GM12892 (cell line): ENCODE results near the gene SNRPB2.

ENCODE experiments used
- DNase-seq: peaks from one replicate; pipeline ENCODE4 v3.0.0; 2011; ENCODE audit not compliant: insufficient read length
- FAIRE-seq: peaks from 2 replicates; lab custom pipeline; 2011; peaks lifted over from hg19 to GRCh38; lab: Jason Lieb, UNC
- POLR2A ChIP-seq: IDR thresholded peaks from 2 replicates; pipeline ENCODE4 v1.6.1; 2011; ENCODE audit warnings: low read depth, low read length, control low read depth
- POLR2AphosphoS5 ChIP-seq: IDR thresholded peaks from 2 replicates; pipeline ENCODE4 v1.6.1; 2011; ENCODE audit warnings: low read depth, low read length, control low read depth
- TAF1 ChIP-seq: IDR thresholded peaks from 2 replicates; pipeline ENCODE4 v1.6.1; 2011; ENCODE audit warnings: low read depth, mild to moderate bottlenecking, control low read depth, low read length, borderline replicate concordance

The SNRPB2 gene

GRCh38 chr20:16707674-16708073, 22.2 kb upstream of the SNRPB2 start:
- DNase-seq (no peak), FAIRE-seq (no peak)
- TF ChIP-seq POLR2AphosphoS5 (no peak), TAF1 (no peak), POLR2A (no peak)

DNA sequence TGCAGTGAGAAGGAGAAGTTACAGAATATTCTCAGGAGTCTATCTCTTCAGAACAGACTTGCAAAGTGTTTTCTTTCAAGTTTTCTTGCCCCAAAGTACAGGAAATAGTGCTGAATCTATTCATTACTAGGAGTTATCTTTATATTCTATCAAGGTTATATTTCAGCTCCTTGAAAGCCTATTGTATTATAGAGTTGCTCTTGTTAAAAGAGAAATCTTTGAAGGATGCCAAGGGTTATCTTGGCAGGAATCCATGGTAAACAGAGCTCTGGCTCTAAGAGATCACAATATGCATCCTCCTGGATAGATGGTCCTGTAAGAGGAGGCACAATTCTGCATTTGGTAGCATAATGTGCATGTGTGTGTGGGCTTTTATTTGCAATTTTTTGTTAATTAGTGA, 21.2 kb upstream of the SNRPB2 start:
- FAIRE-seq = no peak
- TF ChIP-seq TAF1 = no peak
- no peak for TF ChIP-seq POLR2A
- no peak for TF ChIP-seq POLR2AphosphoS5
- no peak for DNase-seq

GRCh38 chr20:16709017-16709416, 20.8 kb upstream of the SNRPB2 start:
- DNase-seq (peak; percentile 6), FAIRE-seq (no peak)
- TF ChIP-seq POLR2A (no peak), POLR2AphosphoS5 (no peak), TAF1 (no peak)

DNA sequence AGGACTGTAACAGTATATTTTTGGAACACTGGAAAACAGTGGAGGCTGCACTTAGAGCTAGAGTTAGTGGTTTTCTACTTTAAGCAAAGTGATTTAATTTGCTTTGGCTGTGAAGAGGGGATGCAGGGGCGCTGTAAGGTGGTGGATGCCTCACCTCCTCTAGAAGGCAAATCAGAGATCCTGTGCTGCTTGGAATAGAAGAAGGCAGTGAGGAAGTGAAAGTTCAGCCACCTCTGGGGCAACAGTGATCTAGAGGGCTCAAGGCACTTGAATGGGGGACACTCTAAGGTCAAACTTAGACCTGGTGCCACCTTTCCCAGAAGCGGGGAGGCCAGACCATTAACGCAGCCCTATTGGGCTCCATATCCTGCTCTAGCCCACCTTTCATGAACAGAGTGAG, 19.0 kb upstream of the SNRPB2 start:
- DNase-seq = no peak
- TF ChIP-seq TAF1 (no peak), POLR2A (no peak), POLR2AphosphoS5 (no peak)
- FAIRE-seq = no peak

DNA sequence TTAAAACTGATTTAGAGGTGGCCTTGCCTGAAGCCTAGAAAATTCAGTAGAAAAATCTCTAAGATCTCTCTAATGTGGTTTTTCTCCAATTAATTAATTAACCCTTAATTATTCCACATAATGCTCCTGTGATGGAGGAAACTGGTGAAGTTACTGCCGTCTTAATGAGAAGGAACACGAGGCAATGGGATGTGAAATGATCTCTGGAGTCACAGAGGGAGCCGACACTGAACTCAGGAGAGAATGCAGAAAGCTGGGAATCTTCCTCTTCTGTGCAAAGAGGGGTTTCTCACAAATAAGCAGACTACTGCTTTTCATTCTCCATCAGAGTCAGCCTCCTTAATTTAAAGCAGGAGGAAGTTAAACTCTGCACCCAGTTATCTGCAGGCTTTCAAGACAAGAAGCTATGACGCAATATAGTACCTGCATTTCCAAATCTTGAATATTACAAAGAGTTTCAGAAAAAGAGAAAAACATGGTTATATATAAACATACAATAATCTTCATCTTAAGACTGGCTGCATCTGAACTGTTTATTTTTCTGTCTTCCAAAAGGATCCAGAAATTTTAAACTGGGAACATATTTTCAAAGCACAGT, 18.1 kb upstream of the SNRPB2 start:
- DNase-seq = no peak

DNA sequence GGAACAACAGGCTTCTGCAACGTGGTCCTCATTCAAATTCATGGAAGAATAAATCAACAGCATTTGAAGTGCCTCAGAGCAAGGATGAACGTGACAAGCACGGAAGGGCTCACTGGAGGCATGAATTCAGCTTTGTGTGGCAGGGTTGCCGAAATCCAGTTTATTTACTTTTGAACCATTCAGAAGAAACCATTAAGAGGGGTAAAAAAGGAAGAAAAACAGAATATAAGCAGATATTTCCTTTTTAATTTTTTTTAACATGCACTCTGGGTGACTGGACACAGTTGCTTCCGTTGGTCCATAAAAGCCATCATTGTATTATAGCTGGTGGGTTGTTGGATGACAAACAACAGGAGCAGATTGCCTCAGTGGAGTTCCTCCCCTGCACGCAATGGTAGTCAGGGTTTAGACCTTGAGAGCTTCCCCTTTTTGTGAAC, 17.3 kb upstream of the SNRPB2 start:
- TF ChIP-seq POLR2A = no peak
- no peak for TF ChIP-seq TAF1
- TF ChIP-seq POLR2AphosphoS5 = no peak
- DNase-seq (no peak), FAIRE-seq (no peak)

More for the DNA sequence above, 18.1 kb upstream of the SNRPB2 start:
- TF ChIP-seq POLR2AphosphoS5 (no peak), TAF1 (no peak), POLR2A (no peak)
- no peak for FAIRE-seq

- FAIRE-seq = no peak
- TF ChIP-seq POLR2AphosphoS5 (no peak), TAF1 (no peak), POLR2A (no peak)
- DNase-seq = no peak
Observed at GRCh38 chr20:16713066-16713465, 16.8 kb upstream of the SNRPB2 start.

DNA sequence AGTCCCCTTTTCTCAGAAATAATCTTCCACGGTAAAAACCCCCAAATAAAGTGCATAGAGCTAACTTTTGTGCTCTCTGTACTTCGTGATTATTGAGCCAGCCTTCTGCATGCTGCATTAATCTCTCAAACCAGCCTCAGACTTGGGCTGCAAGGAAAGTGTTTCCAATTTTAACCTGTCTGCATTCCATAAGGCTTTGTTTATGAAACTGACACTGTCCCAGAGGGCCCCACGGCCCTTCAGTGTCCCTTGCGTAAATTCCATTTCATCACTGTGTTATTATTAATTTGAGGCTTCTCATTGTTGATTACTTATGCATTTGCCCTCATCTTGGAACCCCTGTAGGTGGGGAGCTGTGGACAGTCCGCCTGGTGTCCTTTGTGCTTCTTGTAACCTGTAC, 15.6 kb upstream of the SNRPB2 start:
- no peak for TF ChIP-seq TAF1
- no peak for DNase-seq
- FAIRE-seq = no peak

GRCh38 chr20:16714751-16715150, 15.1 kb upstream of the SNRPB2 start:
- no peak for TF ChIP-seq POLR2AphosphoS5
- TF ChIP-seq POLR2A = no peak
- TF ChIP-seq TAF1 = no peak
- FAIRE-seq (no peak), DNase-seq (no peak)

GRCh38 chr20:16719421-16719820, 10.4 kb upstream of the SNRPB2 start:
- TF ChIP-seq POLR2AphosphoS5 (no peak), POLR2A (no peak), TAF1 (no peak)
- DNase-seq = no peak
- FAIRE-seq = no peak

DNA sequence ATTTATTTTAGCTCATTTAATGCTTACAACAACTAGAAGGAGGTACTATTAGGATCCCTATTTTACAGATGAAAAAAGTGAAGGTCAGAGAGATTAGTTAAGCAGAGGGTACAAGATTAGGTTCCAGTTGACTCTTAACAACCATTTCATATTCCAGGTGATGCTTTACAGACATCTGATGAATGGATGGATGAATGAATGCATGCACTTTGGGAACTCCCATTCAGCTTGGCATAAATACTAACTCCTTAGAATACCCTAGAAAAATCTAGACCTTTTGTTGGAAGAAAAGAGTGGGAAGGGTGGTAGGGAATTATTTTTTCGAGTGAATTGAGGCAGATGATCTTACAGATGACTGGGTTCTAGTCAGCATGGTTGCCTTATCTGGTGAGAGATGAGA, 746 bp upstream of the SNRPB2 start:
- no peak for FAIRE-seq
- no peak for DNase-seq
- TF ChIP-seq POLR2A (no peak), TAF1 (no peak)

- TF ChIP-seq TAF1 = no peak
- no peak for TF ChIP-seq POLR2AphosphoS5
- no peak for TF ChIP-seq POLR2A
- FAIRE-seq (no peak), DNase-seq (no peak)
Observed at GRCh38 chr20:16732506-16733152, 2.8 kb downstream of the SNRPB2 start.

DNA sequence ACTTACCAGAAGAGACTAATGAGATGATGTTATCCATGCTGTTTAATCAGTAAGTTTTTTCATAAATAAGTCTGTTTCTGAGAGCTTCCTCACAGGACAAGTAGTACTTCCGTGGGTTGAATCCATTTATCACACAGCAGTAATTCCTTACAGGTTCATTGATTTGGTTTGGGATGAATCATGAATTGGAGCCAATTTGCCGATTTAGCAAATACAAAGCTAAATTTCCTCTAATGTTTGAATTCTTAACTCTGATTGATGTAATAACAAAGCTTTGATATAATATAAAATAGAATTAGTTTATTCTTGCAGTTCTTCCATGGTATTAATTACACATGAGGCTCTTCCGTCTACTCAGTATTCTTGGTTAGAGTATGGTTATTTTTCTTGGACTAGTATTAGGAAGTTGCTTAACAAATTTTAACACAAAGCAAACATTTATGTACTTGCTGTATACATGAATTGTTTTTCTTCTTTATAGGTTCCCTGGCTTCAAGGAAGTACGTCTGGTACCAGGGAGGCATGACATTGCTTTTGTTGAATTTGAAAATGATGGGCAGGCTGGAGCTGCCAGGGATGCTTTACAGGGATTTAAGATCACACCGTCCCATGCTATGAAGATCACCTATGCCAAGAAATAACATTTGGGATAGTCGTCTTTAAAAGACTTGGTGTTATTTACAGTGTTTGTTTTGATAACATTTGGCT, 10.7 kb downstream of the SNRPB2 start:
- DNase-seq = no peak
- TF ChIP-seq TAF1 (no peak), POLR2AphosphoS5 (no peak), POLR2A (no peak)
- FAIRE-seq = no peak
